A673 (cell line): ENCODE measurements around the gene LYRM4. TPM values are rescaled to one million over a fixed set of nuclear protein-coding genes. Genes with fewer than 3 reads are reported as not detected.

Source experiments
- BruUV-seq: library from RNA; stranded (reverse); fragments of 400-500 nt; replicated peaks from 2 replicates; lab custom pipeline; 2021; lab: Mats Ljungman, UMichigan
- CTCF ChIA-PET: fragments of 300-600 bp; sonication (Branson Sonifier 250); formaldehyde crosslinking; loops from one replicate; lab custom pipeline; 2022; ENCODE audit warnings: antibody characterized with exemption; lab: Charles Lee
- POLR2A ChIA-PET: fragments of 300-600 bp; sonication (Branson Sonifier 250); formaldehyde crosslinking; loops from one replicate; lab custom pipeline; 2022; ENCODE audit warnings: antibody characterized with exemption; ENCODE audit not compliant: low non-redundant PET; lab: Charles Lee
- DNase-seq: peaks from one replicate; pipeline ENCODE4 v3.0.0-alpha.2; 2015; ENCODE audit warnings: low spot score
- H3K27ac ChIP-seq: fragments of 200-600 bp; sonication (generic); 2 replicates; pipeline ENCODE4 v1.5.1; 2016; ENCODE audit warnings: mixed run types, low read depth, mild to moderate bottlenecking, mixed read lengths, antibody characterized with exemption, low read length; ENCODE audit not compliant: poor library complexity, severe bottlenecking
- H3K27me3 ChIP-seq: fragments of 200-600 bp; sonication (generic); replicated peaks from 2 replicates; pipeline ENCODE4 v1.6.1; 2017; ENCODE audit warnings: mixed run types, low read depth, mild to moderate bottlenecking, mixed read lengths, antibody characterized with exemption, low read length; ENCODE audit not compliant: insufficient read depth, poor library complexity
- H3K36me3 ChIP-seq: fragments of 200-600 bp; sonication (generic); 2 replicates; pipeline ENCODE4 v1.6.1; 2016; ENCODE audit warnings: mixed run types, mild to moderate bottlenecking, mixed read lengths, antibody characterized with exemption, low read length; ENCODE audit not compliant: insufficient read depth, poor library complexity, severe bottlenecking
- H3K4me1 ChIP-seq: fragments of 200-600 bp; sonication (generic); 2 replicates; pipeline ENCODE4 v1.6.1; 2017; ENCODE audit warnings: mixed run types, mild to moderate bottlenecking, mixed read lengths, antibody characterized with exemption, low read length; ENCODE audit not compliant: insufficient read depth, poor library complexity, severe bottlenecking
- H3K4me3 ChIP-seq: fragments of 200-600 bp; sonication (generic); 2 replicates; pipeline ENCODE4 v1.5.1; 2016; ENCODE audit warnings: low read depth, mixed run types, mild to moderate bottlenecking, mixed read lengths, low read length; ENCODE audit not compliant: poor library complexity, severe bottlenecking
- H3K9me3 ChIP-seq: fragments of 200-600 bp; sonication (generic); 2 replicates; pipeline ENCODE4 v1.6.1; 2016; ENCODE audit warnings: mixed run types, low read depth, mild to moderate bottlenecking, mixed read lengths, antibody characterized with exemption, low read length; ENCODE audit not compliant: poor library complexity, severe bottlenecking
- EZH2 ChIP-seq: fragments of 200-600 bp; sonication (generic); IDR thresholded peaks from 2 replicates; pipeline ENCODE4 v1.6.1; 2017; ENCODE audit warnings: borderline replicate concordance, low read depth, mild to moderate bottlenecking, mixed read lengths, antibody characterized with exemption, low read length; ENCODE audit not compliant: poor library complexity, severe bottlenecking
- intact Hi-C: fragments of 100-400 bp; cut with micrococcal nuclease; formaldehyde crosslinking; loops from one replicate; pipeline ENCODE4 v1.10.0; 2022; ENCODE audit not compliant: unreplicated experiment
- total RNA-seq: library from RNA; stranded (reverse); gene quantifications from 2 replicates; pipeline ENCODE4 v1.2.3, GENCODE V29; 2021
- TF ChIP-seq, protein P1 (sequence below): fragments of 300-800, 200-600 bp; sonication (generic); conservative IDR thresholded peaks from 2 replicates; pipeline ENCODE4 v1.5.1; 2017; ENCODE audit warnings: low read depth, mild to moderate bottlenecking, antibody characterized with exemption, low read length, moderate library complexity, mixed read lengths

LYRM4 gene
- total RNA-seq, 1 experiment from 2014 or later, result 53.6 TPM

DNA sequence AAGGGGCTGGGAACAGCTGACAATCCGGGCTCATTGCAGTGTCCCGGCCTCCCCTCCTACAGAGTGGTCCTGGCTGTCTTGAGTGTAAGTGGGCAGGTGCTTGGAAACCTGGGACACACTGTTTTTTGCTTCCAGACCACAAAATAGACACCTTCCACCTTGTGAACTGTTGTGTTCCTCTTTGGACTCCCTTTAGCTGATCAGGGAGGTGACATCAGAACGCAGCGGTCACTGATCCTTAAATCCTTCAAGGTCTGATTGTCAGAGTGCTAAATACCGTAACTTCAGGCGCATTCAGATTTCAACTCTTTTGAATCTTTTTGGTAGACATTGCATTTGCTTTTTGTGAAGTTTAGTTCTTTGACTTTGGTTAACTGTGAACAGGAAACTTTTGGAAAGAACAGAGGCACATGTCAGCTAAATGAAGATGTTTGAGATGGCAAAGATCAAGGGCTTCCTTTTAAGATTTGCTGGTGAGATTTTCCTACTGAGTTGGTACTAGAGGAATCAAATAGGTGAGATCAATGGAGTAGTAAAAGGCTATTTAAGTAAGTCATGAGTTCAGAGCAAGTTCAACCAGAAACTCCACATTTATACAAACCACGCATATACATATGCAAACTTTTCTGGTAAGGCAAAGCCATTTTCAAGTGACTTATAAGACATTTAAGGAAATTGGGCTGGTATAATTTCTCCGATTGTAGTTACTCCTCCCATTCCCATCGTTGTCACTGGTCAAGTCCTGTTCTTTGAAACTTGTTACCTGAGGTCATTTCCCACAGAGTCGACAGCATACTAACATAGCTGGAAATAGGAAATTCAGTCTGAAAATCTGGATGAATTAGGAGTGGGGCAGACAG lies 169.3 kb downstream of the LYRM4 start:
- TF ChIP-seq, protein P1, sequence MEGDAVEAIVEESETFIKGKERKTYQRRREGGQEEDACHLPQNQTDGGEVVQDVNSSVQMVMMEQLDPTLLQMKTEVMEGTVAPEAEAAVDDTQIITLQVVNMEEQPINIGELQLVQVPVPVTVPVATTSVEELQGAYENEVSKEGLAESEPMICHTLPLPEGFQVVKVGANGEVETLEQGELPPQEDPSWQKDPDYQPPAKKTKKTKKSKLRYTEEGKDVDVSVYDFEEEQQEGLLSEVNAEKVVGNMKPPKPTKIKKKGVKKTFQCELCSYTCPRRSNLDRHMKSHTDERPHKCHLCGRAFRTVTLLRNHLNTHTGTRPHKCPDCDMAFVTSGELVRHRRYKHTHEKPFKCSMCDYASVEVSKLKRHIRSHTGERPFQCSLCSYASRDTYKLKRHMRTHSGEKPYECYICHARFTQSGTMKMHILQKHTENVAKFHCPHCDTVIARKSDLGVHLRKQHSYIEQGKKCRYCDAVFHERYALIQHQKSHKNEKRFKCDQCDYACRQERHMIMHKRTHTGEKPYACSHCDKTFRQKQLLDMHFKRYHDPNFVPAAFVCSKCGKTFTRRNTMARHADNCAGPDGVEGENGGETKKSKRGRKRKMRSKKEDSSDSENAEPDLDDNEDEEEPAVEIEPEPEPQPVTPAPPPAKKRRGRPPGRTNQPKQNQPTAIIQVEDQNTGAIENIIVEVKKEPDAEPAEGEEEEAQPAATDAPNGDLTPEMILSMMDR, result no peak
- TF ChIP-seq EZH2, result no peak
- Histone ChIP-seq H3K36me3 (no peaks in the 10 kb centered on the region), H3K4me1 (peaks cover 11% of the 10 kb centered on the region), H3K9me3 (no peaks in the 10 kb centered on the region), H3K27me3 (no peaks in the 10 kb centered on the region), H3K4me3 (no peak overlapping the region), H3K27ac (no peak overlapping the region)
- CTCF ChIA-PET, result no interaction called here
- no TSS peak for BruUV-seq
- POLR2A ChIA-PET, result no interaction called here
- intact Hi-C loops, result no loop called here
- DNase-seq, result no peak

DNA sequence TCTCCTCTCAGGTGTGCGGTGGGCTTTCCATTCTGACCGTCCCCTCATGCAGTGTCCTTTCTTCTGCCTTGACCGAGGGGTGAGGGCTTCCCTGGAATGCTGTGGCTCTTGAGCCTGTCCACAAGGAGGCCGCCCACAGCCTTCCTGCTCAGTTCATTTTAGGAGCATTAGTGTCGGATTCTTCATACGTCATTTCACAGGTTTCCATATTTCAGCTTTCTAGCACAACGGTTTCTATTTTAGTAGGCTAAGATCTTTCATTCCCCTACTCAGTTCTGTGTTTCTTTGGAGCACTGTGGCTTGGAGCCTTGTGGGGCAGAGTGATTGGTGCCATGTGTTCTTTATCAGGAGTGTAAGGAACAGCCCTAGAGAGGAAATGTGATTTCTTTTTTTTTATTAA lies 170.1 kb downstream of the LYRM4 start:
- H3K9me3 ChIP-seq, result no peaks in the 10 kb centered on the region
- no TSS peak for BruUV-seq
- peaks cover 15% of the 10 kb centered on the region for H3K4me1 ChIP-seq
- CTCF ChIA-PET, result no interaction called here
- intact Hi-C loops, result no loop called here
- POLR2A ChIA-PET, result no interaction called here
- H3K4me3 ChIP-seq, result no peak overlapping the region
- H3K27me3 ChIP-seq, result no peaks in the 10 kb centered on the region
- H3K36me3 ChIP-seq, result no peaks in the 10 kb centered on the region
- TF ChIP-seq, protein P1, result no peak
- TF ChIP-seq EZH2, result no peak
- DNase-seq, result no peak
- no peak overlapping the region for H3K27ac ChIP-seq

DNA sequence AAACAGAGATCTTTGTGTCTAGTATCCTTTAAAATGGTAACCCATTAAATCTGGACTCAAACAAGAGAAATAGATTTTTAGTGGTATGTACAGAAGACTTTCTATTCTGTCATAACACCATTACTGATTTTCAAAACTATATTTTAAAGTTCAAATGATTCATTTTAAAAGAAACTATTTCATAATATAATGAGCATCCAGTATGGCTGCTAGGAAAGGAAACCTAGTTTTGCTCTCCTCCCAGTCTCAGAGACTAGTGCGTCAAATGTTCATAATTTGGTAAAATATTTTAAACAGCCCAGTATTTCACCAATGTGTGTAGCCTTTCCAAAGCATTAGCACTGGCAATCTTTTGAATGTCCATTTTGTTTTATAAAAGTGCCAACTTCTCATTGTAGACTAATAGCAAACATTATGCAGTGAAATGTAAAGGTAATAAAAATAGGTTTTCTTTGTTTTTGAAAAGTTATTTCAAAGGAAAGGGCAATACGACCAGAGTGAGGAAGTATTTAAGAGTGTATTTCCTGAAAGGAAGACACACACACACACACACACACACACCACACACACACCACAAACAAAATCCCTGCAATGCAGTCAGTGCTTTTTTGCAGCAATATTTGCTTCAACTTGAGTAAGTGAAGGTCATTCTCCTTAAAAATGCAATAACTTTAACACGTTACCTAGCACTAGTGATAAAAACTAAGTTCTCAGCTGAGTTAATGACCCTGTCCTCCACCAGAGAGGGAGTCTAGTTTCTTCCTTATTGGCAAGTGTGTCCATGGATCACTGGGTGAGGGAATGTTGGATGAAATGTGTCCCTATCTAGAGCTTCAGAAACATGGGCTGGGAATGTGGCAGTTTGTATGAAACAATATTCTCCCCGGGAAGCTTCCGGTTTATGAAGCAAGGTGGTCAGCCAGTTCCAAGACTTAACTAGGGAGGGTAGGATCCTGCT lies 171.0 kb downstream of the LYRM4 start:
- Histone ChIP-seq H3K27ac (no peak overlapping the region), H3K27me3 (no peaks in the 10 kb centered on the region), H3K9me3 (no peaks in the 10 kb centered on the region), H3K4me3 (no peak overlapping the region), H3K36me3 (no peaks in the 10 kb centered on the region), H3K4me1 (peaks cover 19% of the 10 kb centered on the region)
- BruUV-seq, result no TSS peak
- POLR2A ChIA-PET, result no interaction called here
- CTCF ChIA-PET, result no interaction called here
- TF ChIP-seq EZH2, result no peak
- TF ChIP-seq, protein P1, result no peak
- no peak for DNase-seq
- intact Hi-C loops, result no loop called here
